Left ventricle myocardium superior (tissue), 1 donor: ENCODE results near the gene CAPN14. TPM values are rescaled to one million over a fixed set of nuclear protein-coding genes. Genes with fewer than 3 reads are reported as not detected.

Experiments
- ATAC-seq: fragments of 200-7000 bp; cut with Tn5 transposase; one replicate; pipeline ENCODE4 v1.9.1; 2020; ENCODE audit warnings: mild to moderate bottlenecking, moderate library complexity
- DNase-seq: peaks from one replicate; pipeline ENCODE4 v3.0.0-alpha.2; 2020
- intact Hi-C: fragments of 100-400 bp; cut with micrococcal nuclease; formaldehyde crosslinking; loops from one replicate; pipeline ENCODE4 v1.11.0; 2022
- total RNA-seq: library from RNA; stranded (reverse); fragmentation: NEBNext Ultra II Directional; extraction: Animal tissue kit (Norgen Biotek cat#: 25700); gene quantifications from one replicate; pipeline ENCODE4 v1.2.1, GENCODE V29; 2021
- donor health status: DM: no; HTN: yes; CAD: no; lungs with severe emphysema.

The CAPN14 gene
- total RNA-seq, 1 donor from 2014 or later: 0.42 TPM

GRCh38 chr2:31246184-31246852 lies 29.0 kb upstream of the CAPN14 start:
- intact Hi-C loops: no loop called here
- DNase-seq: no peak

GRCh38 chr2:31244101-31244500 lies 26.8 kb upstream of the CAPN14 start:
- intact Hi-C loops: no loop called here
- DNase-seq (no peak), ATAC-seq (no peak)

More at GRCh38 chr2:31246184-31246852, 29.0 kb upstream of the CAPN14 start:
- no peak for ATAC-seq

GRCh38 chr2:31243053-31243452 lies 25.7 kb upstream of the CAPN14 start:
- ATAC-seq: no peak
- intact Hi-C loops: no loop called here
- no peak for DNase-seq

- intact Hi-C loops: no loop called here
- ATAC-seq (no peak), DNase-seq (no peak)
These were observed 24.4 kb upstream of the CAPN14 start for GRCh38 chr2:31241625-31242270.

- intact Hi-C loops: no loop called here
These were observed 23.4 kb upstream of the CAPN14 start for GRCh38 chr2:31240381-31241365.

GRCh38 chr2:31239593-31240177 lies 22.4 kb upstream of the CAPN14 start:
- peak; percentile 76 for DNase-seq
- ATAC-seq: peak; percentile 92
- intact Hi-C loops: no loop called here

More at GRCh38 chr2:31240381-31241365, 23.4 kb upstream of the CAPN14 start:
- ATAC-seq: peak; percentile 3
- DNase-seq: no peak

GRCh38 chr2:31238906-31239592 lies 21.7 kb upstream of the CAPN14 start:
- no peak for ATAC-seq

GRCh38 chr2:31238126-31238905 lies 21.0 kb upstream of the CAPN14 start:
- ATAC-seq (peak; percentile 15), DNase-seq (peak; percentile 43)
- intact Hi-C loops: no loop called here

More at GRCh38 chr2:31238906-31239592, 21.7 kb upstream of the CAPN14 start:
- intact Hi-C loops: no loop called here
- DNase-seq: peak; percentile 49

GRCh38 chr2:31237348-31238017 lies 20.2 kb upstream of the CAPN14 start:
- intact Hi-C loops: no loop called here
- ATAC-seq (no peak), DNase-seq (no peak)

GRCh38 chr2:31236433-31237205 lies 19.3 kb upstream of the CAPN14 start:
- ATAC-seq: no peak
- DNase-seq: no peak
- intact Hi-C loops: no loop called here

- intact Hi-C loops: no loop called here
- no peak for DNase-seq
- no peak for ATAC-seq
These were observed 18.2 kb upstream of the CAPN14 start for GRCh38 chr2:31235504-31235902.

GRCh38 chr2:31234683-31235503 lies 17.6 kb upstream of the CAPN14 start:
- ATAC-seq (no peak), DNase-seq (peak; percentile 35)
- intact Hi-C loops: no loop called here

GRCh38 chr2:31233741-31234682 lies 16.7 kb upstream of the CAPN14 start, which contains the start of gene EHD3:
TSS of gene EHD3 (plus strand) at chr2:31234152. CDS start at chr2:31234622, 470 bp downstream.
- peak; percentile 94 for DNase-seq
- ATAC-seq: peak; percentile 94
- intact Hi-C loops: no loop called here

- intact Hi-C loops: no loop called here
- DNase-seq (no peak), ATAC-seq (no peak)
These were observed 15.9 kb upstream of the CAPN14 start for GRCh38 chr2:31233231-31233630.

- DNase-seq: no peak
- ATAC-seq: no peak
- intact Hi-C loops: no loop called here
These were observed 15.3 kb upstream of the CAPN14 start for GRCh38 chr2:31232586-31232985.
